Stimulated activated naive B cell treated with anti-CD40 and anti-IgM and Interleukin-4, amounts not matched to agents 10 μg/mL and 1 μg/mL and 100 μg/mL, for 72 hours (primary cell): ENCODE results near the gene ITGA3.
"Not testable (repeated sequence)": the region's sequence is repeated elsewhere in the genome, so short reads cannot be mapped to it uniquely, and the experiment has no call there.

ENCODE experiments used
- ATAC-seq, 2 donors: fragments of 150-1000 bp; cut with Tn5 transposase; replicated peaks; 2 replicates each; pipeline ENCODE4 v1.10.0; 2021; ENCODE audit warnings: moderate library complexity in 1 of 2
- DNase-seq: peaks from one replicate; pipeline ENCODE4 v3.0.0; 2021
- H3K27ac Mint-ChIP-seq: one replicate; pipeline ENCODE4 v1.8.0; 2022; ENCODE audit warnings: mild to moderate bottlenecking, mixed read lengths
- H3K27me3 Mint-ChIP-seq, 2 donors: one replicate each; pipeline ENCODE4 v1.8.0; 2022; ENCODE audit warnings: mixed read lengths in 2 of 2
- H3K36me3 Mint-ChIP-seq, 2 donors: one replicate each; pipeline ENCODE4 v1.8.0; 2022; ENCODE audit warnings: mixed read lengths in 2 of 2, mild to moderate bottlenecking in 1 of 2
- H3K4me1 Mint-ChIP-seq, 2 donors: one replicate each; pipeline ENCODE4 v1.8.0; 2022; ENCODE audit warnings: mixed read lengths in 2 of 2, mild to moderate bottlenecking in 1 of 2
- H3K4me3 Mint-ChIP-seq, 2 donors: one replicate each; pipeline ENCODE4 v1.8.0; 2022; ENCODE audit warnings: mild to moderate bottlenecking in 2 of 2, mixed read lengths in 2 of 2, moderate library complexity in 1 of 2
- H3K9me3 Mint-ChIP-seq, 2 donors: one replicate each; pipeline ENCODE4 v1.8.0; 2022; ENCODE audit warnings: mixed read lengths in 2 of 2, mild to moderate bottlenecking in 1 of 2

The ITGA3 gene

GRCh38 chr17:50027172-50027880 lies 28.6 kb upstream of the ITGA3 start:
- Mint-ChIP-seq H3K36me3 (no peaks in the 10 kb centered on the region), H3K4me1 (peaks cover 11 to 22% of the 10 kb centered on the region in 2 donors), H3K27ac (no peak overlapping the region), H3K4me3 (peak overlapping the region; percentile 52 to 72), H3K9me3 (no peaks in the 10 kb centered on the region), H3K27me3 (peaks cover 28 to 49% of the 10 kb centered on the region in 2 donors)
- no peak for DNase-seq
- ATAC-seq, result peak; percentile 81 to 87

- Mint-ChIP-seq H3K27ac (no peak overlapping the region), H3K36me3 (no peaks in the 10 kb centered on the region), H3K4me1 (peaks cover 11 to 22% of the 10 kb centered on the region in 2 donors), H3K27me3 (peaks cover 28 to 49% of the 10 kb centered on the region in 2 donors), H3K4me3 (no peak overlapping the region), H3K9me3 (no peaks in the 10 kb centered on the region)
- DNase-seq (no peak), ATAC-seq (no peak)
Observed at GRCh38 chr17:50027881-50028735, 27.8 kb upstream of the ITGA3 start.

- no peaks in the 10 kb centered on the region for H3K36me3 Mint-ChIP-seq
- H3K4me1 Mint-ChIP-seq, result peaks cover 11 to 22% of the 10 kb centered on the region in 2 donors
- no peaks in the 10 kb centered on the region for H3K9me3 Mint-ChIP-seq
- no peak overlapping the region for H3K4me3 Mint-ChIP-seq
- H3K27me3 Mint-ChIP-seq, result peaks cover 33 to 54% of the 10 kb centered on the region in 2 donors
- no peak for ATAC-seq
- DNase-seq, result no peak
- no peak overlapping the region for H3K27ac Mint-ChIP-seq
Observed at GRCh38 chr17:50028736-50029120, 27.2 kb upstream of the ITGA3 start.

- H3K9me3 Mint-ChIP-seq, result no peaks in the 10 kb centered on the region
- H3K4me1 Mint-ChIP-seq, result peaks cover 11 to 22% of the 10 kb centered on the region in 2 donors
- H3K27me3 Mint-ChIP-seq, result peaks cover 36 to 57% of the 10 kb centered on the region in 2 donors
- ATAC-seq (no peak), DNase-seq (no peak)
- H3K36me3 Mint-ChIP-seq, result no peaks in the 10 kb centered on the region
- no peak overlapping the region for H3K4me3 Mint-ChIP-seq
- no peak overlapping the region for H3K27ac Mint-ChIP-seq
Observed at GRCh38 chr17:50029185-50029584, 26.7 kb upstream of the ITGA3 start.

GRCh38 chr17:50033316-50033715 lies 22.6 kb upstream of the ITGA3 start:
- H3K4me3 Mint-ChIP-seq, result no peak overlapping the region
- ATAC-seq (no peak), DNase-seq (no peak)
- H3K4me1 Mint-ChIP-seq, result peaks cover 3 to 5% of the 10 kb centered on the region in 2 donors
- H3K27ac Mint-ChIP-seq, result no peak overlapping the region
- peaks cover 43 to 55% of the 10 kb centered on the region in 2 donors for H3K27me3 Mint-ChIP-seq
- no peaks in the 10 kb centered on the region for H3K9me3 Mint-ChIP-seq
- H3K36me3 Mint-ChIP-seq, result no peaks in the 10 kb centered on the region

GRCh38 chr17:50034498-50035364 lies 21.2 kb upstream of the ITGA3 start:
- no peaks in the 10 kb centered on the region for H3K4me1 Mint-ChIP-seq
- H3K4me3 Mint-ChIP-seq, result no peak overlapping the region
- peaks cover 41 to 46% of the 10 kb centered on the region in 2 donors for H3K27me3 Mint-ChIP-seq
- ATAC-seq (no peak), DNase-seq (no peak)
- H3K27ac Mint-ChIP-seq, result no peak overlapping the region
- no peaks in the 10 kb centered on the region for H3K36me3 Mint-ChIP-seq
- no peaks in the 10 kb centered on the region for H3K9me3 Mint-ChIP-seq

GRCh38 chr17:50035421-50035879 lies 20.5 kb upstream of the ITGA3 start:
- no peak overlapping the region for H3K4me3 Mint-ChIP-seq
- no peak for DNase-seq

GRCh38 chr17:50035945-50036344 lies 20.0 kb upstream of the ITGA3 start:
- no peak overlapping the region for H3K27ac Mint-ChIP-seq
- H3K36me3 Mint-ChIP-seq, result no peaks in the 10 kb centered on the region
- ATAC-seq, result no peak
- no peaks in the 10 kb centered on the region for H3K4me1 Mint-ChIP-seq
- H3K4me3 Mint-ChIP-seq, result no peak overlapping the region
- peaks cover 35 to 38% of the 10 kb centered on the region in 2 donors for H3K27me3 Mint-ChIP-seq
- DNase-seq, result no peak
- no peaks in the 10 kb centered on the region for H3K9me3 Mint-ChIP-seq

More at GRCh38 chr17:50035421-50035879, 20.5 kb upstream of the ITGA3 start:
- ATAC-seq, result no peak
- Mint-ChIP-seq H3K27ac (no peak overlapping the region), H3K4me1 (no peaks in the 10 kb centered on the region), H3K27me3 (peaks cover 37 to 40% of the 10 kb centered on the region in 2 donors), H3K36me3 (no peaks in the 10 kb centered on the region), H3K9me3 (no peaks in the 10 kb centered on the region)

GRCh38 chr17:50036455-50037261 lies 19.3 kb upstream of the ITGA3 start:
- DNase-seq, result no peak
- Mint-ChIP-seq H3K4me3 (no peak overlapping the region), H3K27ac (no peak overlapping the region), H3K27me3 (peaks cover 35 to 38% of the 10 kb centered on the region in 2 donors), H3K9me3 (no peaks in the 10 kb centered on the region), H3K4me1 (no peaks in the 10 kb centered on the region), H3K36me3 (no peaks in the 10 kb centered on the region)
- no peak for ATAC-seq

GRCh38 chr17:50037321-50038107 lies 18.4 kb upstream of the ITGA3 start:
- Mint-ChIP-seq H3K4me3 (no peak overlapping the region), H3K36me3 (no peaks in the 10 kb centered on the region), H3K4me1 (no peaks in the 10 kb centered on the region), H3K9me3 (no peaks in the 10 kb centered on the region), H3K27me3 (peaks cover 35 to 44% of the 10 kb centered on the region in 2 donors), H3K27ac (no peak overlapping the region)
- no peak for DNase-seq
- ATAC-seq, result no peak

GRCh38 chr17:50039058-50039457 lies 16.9 kb upstream of the ITGA3 start:
- Mint-ChIP-seq H3K27ac (no peak overlapping the region), H3K36me3 (no peaks in the 10 kb centered on the region), H3K9me3 (no peaks in the 10 kb centered on the region), H3K4me1 (no peaks in the 10 kb centered on the region), H3K27me3 (peaks cover 38 to 50% of the 10 kb centered on the region in 2 donors), H3K4me3 (no peak overlapping the region)
- ATAC-seq, result no peak
- no peak for DNase-seq

GRCh38 chr17:50040496-50040895 lies 15.4 kb upstream of the ITGA3 start:
- not testable (repeated sequence) for DNase-seq, H3K9me3 Mint-ChIP-seq, H3K4me3 Mint-ChIP-seq, H3K27ac Mint-ChIP-seq, H3K36me3 Mint-ChIP-seq, H3K4me1 Mint-ChIP-seq, ATAC-seq
- H3K27me3 Mint-ChIP-seq, result peaks cover 40 to 44% of the 10 kb centered on the region in 2 donors

- ATAC-seq, result no peak
- H3K27me3 Mint-ChIP-seq, result peaks cover 40 to 51% of the 10 kb centered on the region in 2 donors
Observed at GRCh38 chr17:50042211-50042610, 13.7 kb upstream of the ITGA3 start.

More at GRCh38 chr17:50042211-50042610, 13.7 kb upstream of the ITGA3 start:
- DNase-seq, result no peak
- no peaks in the 10 kb centered on the region for H3K4me1 Mint-ChIP-seq
- H3K4me3 Mint-ChIP-seq, result no peak overlapping the region
- no peaks in the 10 kb centered on the region for H3K9me3 Mint-ChIP-seq
- no peaks in the 10 kb centered on the region for H3K36me3 Mint-ChIP-seq
- H3K27ac Mint-ChIP-seq, result no peak overlapping the region
